H1 (cell line): ENCODE measurements around the gene CABLES2. TPM values are rescaled to one million over a fixed set of nuclear protein-coding genes. Genes with fewer than 3 reads are reported as not detected.

Source experiments
- EGR1 ChIP-seq: IDR thresholded peaks from 2 replicates; pipeline ENCODE4 v1.6.1; 2011; ENCODE audit warnings: low read depth, low read length, borderline replicate concordance
- EP300 ChIP-seq, 2 experiments: IDR thresholded peaks; 1 replicate in 1 of 2; 2 replicates in 1 of 2; pipeline ENCODE4 v1.6.1; 2011 to 2012; ENCODE audit warnings: low read depth in 2 of 2, low read length in 2 of 2, mild to moderate bottlenecking in 2 of 2, borderline replicate concordance in 1 of 2, inconsistent platforms in 1 of 2, moderate library complexity in 1 of 2
- HDAC2 ChIP-seq, 2 experiments: fragments of 300-600 bp in 1 of 2; sonication (generic) in 1 of 2; IDR thresholded peaks; 2 replicates each; pipeline ENCODE4 v1.6.1; 2011 to 2012; ENCODE audit warnings: low read depth in 2 of 2, low read length in 2 of 2, mild to moderate bottlenecking in 2 of 2, moderate library complexity in 2 of 2, borderline replicate concordance in 1 of 2, inconsistent platforms in 1 of 2
- KDM4A ChIP-seq: IDR thresholded peaks from one replicate; pipeline ENCODE4 v1.7.1; 2012; ENCODE audit warnings: low read depth, mild to moderate bottlenecking, moderate library complexity, low read length, inconsistent platforms; ENCODE audit not compliant: severe bottlenecking
- KDM5A ChIP-seq: fragments of 200-600 bp; IDR thresholded peaks from 2 replicates; pipeline ENCODE4 v1.7.1; 2012; ENCODE audit warnings: mild to moderate bottlenecking, low read length, inconsistent platforms, mixed read lengths
- MAX ChIP-seq: IDR thresholded peaks from 2 replicates; pipeline ENCODE4 v1.6.1; 2012; ENCODE audit warnings: inconsistent platforms
- PHF8 ChIP-seq: fragments of 200-600 bp; sonication (generic); conservative IDR thresholded peaks from 2 replicates; pipeline ENCODE4 v1.7.1; 2012; ENCODE audit warnings: low read depth, mild to moderate bottlenecking, inconsistent platforms, low read length, moderate library complexity
- POLR2A ChIP-seq, 2 experiments: IDR thresholded peaks; 1 replicate in 1 of 2; 2 replicates in 1 of 2; pipeline ENCODE4 v1.6.1; 2011; ENCODE audit warnings: low read depth in 2 of 2, low read length in 2 of 2, mild to moderate bottlenecking in 2 of 2; ENCODE audit errors: control extremely low read depth in 1 of 2
- RFX5 ChIP-seq: IDR thresholded peaks from 2 replicates; pipeline ENCODE4 v1.6.1; 2011; ENCODE audit warnings: low read depth, low read length, improper control_type of control experiment, borderline replicate concordance
- SIRT6 ChIP-seq: IDR thresholded peaks from one replicate; pipeline ENCODE4 v1.7.1; 2012; ENCODE audit warnings: low read length, inconsistent platforms
- TAF7 ChIP-seq: optimal IDR thresholded peaks from 2 replicates; pipeline ENCODE3; 2011; ENCODE audit warnings: low read depth, mild to moderate bottlenecking, inconsistent platforms, low read length, moderate library complexity, borderline replicate concordance
- TBP ChIP-seq: IDR thresholded peaks from 2 replicates; pipeline ENCODE4 v1.6.1; 2011; ENCODE audit warnings: low read depth, low read length, improper control_type of control experiment
- TEAD4 ChIP-seq: IDR thresholded peaks from 2 replicates; pipeline ENCODE4 v1.6.1; 2012; ENCODE audit warnings: low read depth, low read length, inconsistent platforms, mixed read lengths
- polyA plus RNA-seq, 7 experiments: library from polyadenylated mRNA; depleted of rRNA in 3 of 7; stranded (reverse) in 5 of 7; unstranded in 2 of 7; fragments of >200 nt in 5 of 7; fragments of 200-250 nt in 2 of 7; gene quantifications; 1 replicate in 5 of 7; 2 replicates in 1 of 7; 4 replicates in 1 of 7; pipeline versions ENCODE4 v1.2.1 to v1.2.3, GENCODE V29; 2011 to 2013; ENCODE audit warnings: missing spikeins in 2 of 7, mixed read lengths in 2 of 7
- total RNA-seq: library from RNA; stranded (reverse); fragmentation: NEBNext Ultra II Directional; extraction: Animal tissue kit (Norgen Biotek cat#: 25700); gene quantifications from 2 replicates; pipeline ENCODE4 v1.2.1, GENCODE V29; 2021

Gene CABLES2
- total and polyA plus RNA-seq, 2 of the 8 experiments (the other 6 are each of a cell fraction or from before 2014, with no cell fraction given) = 8.0 to 8.8 TPM

- TF ChIP-seq KDM4A (no peak), KDM5A (no peak), TAF7 (peak; percentile 31), PHF8 (no peak), MAX (peak; percentile 24; the same call in 1 of the 2 replicates), TEAD4 (0 out of 2 replicates have a peak, but pooled peaks have one; percentile 17), EGR1 (peak; percentile 84), TBP (peak; percentile 50; the same call in 1 of the 2 replicates), HDAC2 (IDR thresholded peaks at IDR 0.05; ENCODE audit: borderline replicate concordance in 1 of 2, low read depth in 2 of 2, low read length in 2 of 2) (0 out of 4 replicates have a peak, but pooled peaks of 1 of the 2 experiments have one; percentile 35), POLR2A (IDR thresholded peaks at IDR 0.05; ENCODE audit: control extremely low read depth in 1 of 2, low read depth in 2 of 2, low read length in 2 of 2) (no peak), RFX5 (no peak), EP300 (IDR thresholded peaks at IDR 0.05; ENCODE audit: borderline replicate concordance in 1 of 2, low read depth in 2 of 2, low read length in 2 of 2) (no peak), SIRT6 (no peak)
- TF ChIP-seq, all 59 proteins: peak for 15
Measured at GRCh38 chr20:62407221-62407992, at the start of gene CABLES2 (continued).
